GM19463 (cell line): ENCODE data around the gene MLIP.
"Not testable (repeated sequence)": the region's sequence is repeated elsewhere in the genome, so short reads cannot be mapped to it uniquely, and the experiment has no call there.

Experiments
- ATAC-seq: cut with Tn5 transposase; IDR thresholded peaks from one replicate; pipeline ENCODE4 v1.9.1; 2021; ENCODE audit warnings: mild to moderate bottlenecking, moderate library complexity; ENCODE audit not compliant: unreplicated experiment

Gene MLIP

GRCh38 chr6:54216336-54216735 is 105.1 kb downstream of the MLIP start:
- no peak for ATAC-seq

- ATAC-seq, result peak; percentile 51
Observed at GRCh38 chr6:54217018-54217417, 105.8 kb downstream of the MLIP start.

- no peak for ATAC-seq
Observed at GRCh38 chr6:54222217-54222616, 111.0 kb downstream of the MLIP start.

GRCh38 chr6:54232703-54233102 is 121.5 kb downstream of the MLIP start:
- ATAC-seq, result no peak

- no peak for ATAC-seq
Observed at GRCh38 chr6:54234539-54234938, 123.3 kb downstream of the MLIP start.

- ATAC-seq, result no peak
Observed at GRCh38 chr6:54236984-54237383, 125.7 kb downstream of the MLIP start.

GRCh38 chr6:54238396-54238795 is 127.2 kb downstream of the MLIP start:
- no peak for ATAC-seq

- ATAC-seq, result no peak
Observed at GRCh38 chr6:54243699-54244098, 132.5 kb downstream of the MLIP start.

- ATAC-seq, result no peak
Observed at GRCh38 chr6:54244430-54244829, 133.2 kb downstream of the MLIP start.

- ATAC-seq, result no peak
Observed at GRCh38 chr6:54245265-54245664, 134.0 kb downstream of the MLIP start.

- peak; percentile 46 for ATAC-seq
Observed at GRCh38 chr6:54248319-54248718, 137.1 kb downstream of the MLIP start.

- no peak for ATAC-seq
Observed at GRCh38 chr6:54248994-54249393, 137.8 kb downstream of the MLIP start.

- not testable (repeated sequence) for ATAC-seq
Observed at GRCh38 chr6:54249812-54250211, 138.6 kb downstream of the MLIP start.

- no peak for ATAC-seq
Observed at GRCh38 chr6:54252496-54252895, 141.3 kb downstream of the MLIP start.

GRCh38 chr6:54252916-54253315 is 141.7 kb downstream of the MLIP start:
- no peak for ATAC-seq

GRCh38 chr6:54254886-54255285 is 143.6 kb downstream of the MLIP start:
- no peak for ATAC-seq

GRCh38 chr6:54255886-54256285 is 144.6 kb downstream of the MLIP start:
- no peak for ATAC-seq

- no peak for ATAC-seq
Observed at GRCh38 chr6:54260025-54260424, 148.8 kb downstream of the MLIP start.

GRCh38 chr6:54262499-54262898 is 151.3 kb downstream of the MLIP start:
- no peak for ATAC-seq

- ATAC-seq, result no peak
Observed at GRCh38 chr6:54262971-54263370, 151.7 kb downstream of the MLIP start.

GRCh38 chr6:54264581-54265272 is 153.5 kb downstream of the MLIP start:
- no peak for ATAC-seq

GRCh38 chr6:54266400-54266923 is 155.2 kb downstream of the MLIP start:
- ATAC-seq, result no peak

- ATAC-seq, result no peak
Observed at GRCh38 chr6:54267798-54268197, 156.6 kb downstream of the MLIP start.
